Ascending aorta (tissue), 2 donors: Measurements from ENCODE around the gene SUPT6H. TPM values are rescaled to one million over a fixed set of nuclear protein-coding genes. Genes with fewer than 3 reads are reported as not detected.

Experiments used
- DNase-seq, 2 donors: peaks; one replicate each; pipeline ENCODE4 v3.0.0-alpha.2; 2019; ENCODE audit warnings: low spot score in 2 of 2
- H3K27ac ChIP-seq, 2 donors: fragments of 200-600 bp; sonication (generic); one replicate each; pipeline ENCODE4 v1.5.1; 2016 to 2017; ENCODE audit warnings: mild to moderate bottlenecking in 1 of 2
- H3K27me3 ChIP-seq: fragments of 200-600 bp; sonication (generic); one replicate; pipeline ENCODE4 v1.5.1; 2017
- H3K36me3 ChIP-seq, 2 donors: fragments of 200-600 bp; sonication (generic); one replicate each; pipeline ENCODE4 v1.5.1; 2016
- H3K4me1 ChIP-seq, 2 donors: fragments of 200-600 bp; sonication (generic); one replicate each; pipeline ENCODE4 v1.5.1; 2016 to 2017; ENCODE audit warnings: mild to moderate bottlenecking in 1 of 2
- H3K4me3 ChIP-seq, 2 donors: fragments of 200-600 bp; sonication (generic); one replicate each; pipeline ENCODE4 v1.5.1; 2016 to 2017; ENCODE audit warnings: mild to moderate bottlenecking in 1 of 2
- H3K9me3 ChIP-seq, 2 donors: fragments of 200-600 bp; sonication (generic); one replicate each; pipeline ENCODE4 v1.5.1; 2016
- CTCF ChIP-seq, 3 experiments: fragments of 200-600 bp in 2 of 3; fragments of 450-650 bp in 1 of 3; sonication (generic) in 2 of 3; IDR thresholded peaks; one replicate each; pipeline ENCODE4 v1.5.1; 2016 to 2019; ENCODE audit warnings: antibody characterized with exemption in 3 of 3, mild to moderate bottlenecking in 1 of 3, moderate library complexity in 1 of 3
- intact Hi-C: fragments of 100-400 bp; cut with DNase I; formaldehyde crosslinking; loops from one replicate; pipeline ENCODE4 v1.15.1; 2023
- total RNA-seq: library from RNA; depleted of rRNA; stranded (reverse); fragments of >200 nt; gene quantifications from one replicate; pipeline ENCODE4 v1.1.0, GENCODE V29; 2016

Gene SUPT6H
- total RNA-seq, 1 donor from 2014 or later = 43.7 TPM

GRCh38 chr17:28643983-28644786 is 17.8 kb upstream of the SUPT6H start:
- Histone ChIP-seq H3K27me3 (no peaks in the 10 kb centered on the region), H3K27ac (peak overlapping the region; percentile 93 to 94), H3K4me1 (peaks cover 5 to 27% of the 10 kb centered on the region in 2 donors), H3K36me3 (peaks cover 24 to 45% of the 10 kb centered on the region in 2 donors), H3K4me3 (peak overlapping the region; percentile 91 to 95), H3K9me3 (no peaks in the 10 kb centered on the region)
- peak; percentile 30 to 42 (median 35) for TF ChIP-seq CTCF (IDR thresholded peaks at IDR 0.05)
- intact Hi-C loops = loop anchor here (2.0 kb wide), 2 partner anchors 67 to 75 kb away; partner anchors contain the start of genes ALDOC and RPL23A
- DNase-seq = peak in 1 of 2 donors; percentile 80

DNA sequence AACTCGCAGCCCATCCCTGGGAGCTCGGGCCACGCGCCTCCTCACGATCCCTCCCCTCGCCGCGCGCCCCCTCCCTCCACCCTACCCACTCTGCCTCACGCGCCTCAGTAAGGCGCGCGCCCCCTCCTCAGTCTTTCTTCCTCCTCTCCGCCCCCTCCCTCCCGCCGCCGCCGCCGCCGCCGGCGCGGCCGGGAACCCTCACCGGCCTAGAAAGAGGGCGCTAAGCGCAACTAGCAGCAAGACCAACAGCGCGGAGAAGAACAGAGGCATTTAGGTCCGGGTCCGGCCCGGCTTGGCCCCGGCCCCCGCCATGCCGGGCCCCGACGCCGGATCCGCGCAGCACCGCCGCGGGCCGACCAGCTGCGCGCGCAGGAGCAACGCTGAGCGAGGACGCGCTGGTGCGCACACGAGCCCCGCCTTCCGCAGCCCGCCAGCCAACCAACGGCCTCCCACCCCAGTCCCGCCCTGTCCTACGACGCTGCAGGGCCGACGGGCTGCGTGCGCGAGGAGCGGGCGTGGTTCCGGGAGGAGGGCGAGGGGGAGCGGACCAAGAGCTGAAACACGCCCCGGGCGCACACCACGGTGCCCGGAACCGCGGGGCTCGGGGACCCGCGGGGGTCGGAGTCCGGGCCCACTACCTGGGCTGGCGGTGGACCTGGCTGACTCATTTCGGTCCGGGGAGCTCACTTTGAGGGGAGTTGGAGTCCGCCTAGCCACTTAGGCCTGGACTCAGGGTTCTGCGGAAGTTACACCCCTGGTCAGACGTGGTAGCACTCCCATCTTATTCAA is 17.0 kb upstream of the SUPT6H start, which contains the start of gene BLTP2:
Gene BLTP2, minus strand, starts transcription at position 372 of the 789 bp plus-strand sequence. Its CDS starts 102 bp downstream, at position 270.
- no peak for TF ChIP-seq CTCF (IDR thresholded peaks at IDR 0.05)
- Histone ChIP-seq H3K4me3 (peak within 1 kb of the TSS; percentile 91 to 95), H3K27ac (peak within 1 kb of the TSS; percentile 93 to 94), H3K4me1 (peaks cover 5 to 27% of the 10 kb centered on the region in 2 donors), H3K9me3 (no peaks in the 10 kb centered on the region), H3K36me3 (peaks cover 16 to 38% of the 10 kb centered on the region in 2 donors), H3K27me3 (no peaks in the 10 kb centered on the region)
- DNase-seq = peak; percentile 81 to 97
- intact Hi-C loops = loop anchor here (2.0 to 5.0 kb wide), 4 partner anchors 68 to 308 kb away; partner anchors contain the start of genes ALDOC, IFT20, PHF12 and RPL23A

GRCh38 chr17:28645576-28645939 is 16.4 kb upstream of the SUPT6H start:
- peaks cover 5 to 27% of the 10 kb centered on the region in 2 donors for H3K4me1 ChIP-seq
- intact Hi-C loops = loop anchor here (2.0 to 5.0 kb wide), 4 partner anchors 69 to 308 kb away; partner anchors contain the start of genes ALDOC, IFT20, PHF12 and RPL23A
- H3K9me3 ChIP-seq = no peaks in the 10 kb centered on the region
- DNase-seq = no peak
- TF ChIP-seq CTCF (IDR thresholded peaks at IDR 0.05) = no peak
- H3K27me3 ChIP-seq = no peaks in the 10 kb centered on the region
- H3K27ac ChIP-seq = peak overlapping the region; percentile 93 to 94
- peak overlapping the region; percentile 91 to 95 for H3K4me3 ChIP-seq
- peaks cover 12 to 32% of the 10 kb centered on the region in 2 donors for H3K36me3 ChIP-seq

- DNase-seq = no peak
- TF ChIP-seq CTCF (IDR thresholded peaks at IDR 0.05) = no peak
- H3K27ac ChIP-seq = peak overlapping the region; percentile 93 to 94
- intact Hi-C loops = loop anchor here (5.0 kb wide), 2 partner anchors 306 to 309 kb away; partner anchors contain the start of genes IFT20, PHF12 and TNFAIP1
- no peaks in the 10 kb centered on the region for H3K9me3 ChIP-seq
- H3K27me3 ChIP-seq = no peaks in the 10 kb centered on the region
- peaks cover 5 to 27% of the 10 kb centered on the region in 2 donors for H3K4me1 ChIP-seq
- peaks cover 17 to 30% of the 10 kb centered on the region in 2 donors for H3K36me3 ChIP-seq
- peak overlapping the region; percentile 91 to 95 for H3K4me3 ChIP-seq
Observed at GRCh38 chr17:28646039-28646754, 15.8 kb upstream of the SUPT6H start.

DNA sequence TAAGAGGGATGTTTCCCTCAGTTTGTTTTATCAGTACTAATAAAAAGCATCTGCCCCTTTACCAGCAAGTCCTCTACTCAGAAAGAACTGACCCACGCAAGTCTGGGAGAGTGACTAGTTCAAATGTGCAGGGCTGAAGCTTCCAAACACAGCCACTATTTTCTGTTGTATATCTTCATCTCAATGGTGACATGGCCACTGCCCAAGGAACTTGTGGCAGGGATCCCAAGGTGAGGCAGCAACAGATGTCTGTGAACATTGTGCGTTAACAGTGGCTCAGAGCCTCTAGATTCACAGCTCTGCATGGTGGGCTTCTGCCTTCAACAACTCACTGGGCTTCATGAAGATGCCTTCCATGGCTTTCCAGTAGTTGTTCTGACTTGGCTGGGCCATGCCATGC is 13.3 kb upstream of the SUPT6H start:
- Histone ChIP-seq H3K9me3 (no peaks in the 10 kb centered on the region), H3K27me3 (no peaks in the 10 kb centered on the region), H3K4me3 (no peak overlapping the region), H3K27ac (no peak overlapping the region), H3K36me3 (peaks cover 21 to 25% of the 10 kb centered on the region in 2 donors), H3K4me1 (peaks cover 5 to 17% of the 10 kb centered on the region in 2 donors)
- TF ChIP-seq CTCF (IDR thresholded peaks at IDR 0.05) = no peak
- intact Hi-C loops = loop anchor here (5.0 kb wide), 2 partner anchors 304 to 311 kb away; partner anchors contain the start of genes IFT20, PHF12 and TNFAIP1
- DNase-seq = no peak
